NCI-H2107 (cell line): ENCODE measurements around the gene UST.

ENCODE experiments used
- DNase-seq: peaks from one replicate; lab custom pipeline; 2025; lab: John Stamatoyannopoulos, UW

The UST gene

DNA sequence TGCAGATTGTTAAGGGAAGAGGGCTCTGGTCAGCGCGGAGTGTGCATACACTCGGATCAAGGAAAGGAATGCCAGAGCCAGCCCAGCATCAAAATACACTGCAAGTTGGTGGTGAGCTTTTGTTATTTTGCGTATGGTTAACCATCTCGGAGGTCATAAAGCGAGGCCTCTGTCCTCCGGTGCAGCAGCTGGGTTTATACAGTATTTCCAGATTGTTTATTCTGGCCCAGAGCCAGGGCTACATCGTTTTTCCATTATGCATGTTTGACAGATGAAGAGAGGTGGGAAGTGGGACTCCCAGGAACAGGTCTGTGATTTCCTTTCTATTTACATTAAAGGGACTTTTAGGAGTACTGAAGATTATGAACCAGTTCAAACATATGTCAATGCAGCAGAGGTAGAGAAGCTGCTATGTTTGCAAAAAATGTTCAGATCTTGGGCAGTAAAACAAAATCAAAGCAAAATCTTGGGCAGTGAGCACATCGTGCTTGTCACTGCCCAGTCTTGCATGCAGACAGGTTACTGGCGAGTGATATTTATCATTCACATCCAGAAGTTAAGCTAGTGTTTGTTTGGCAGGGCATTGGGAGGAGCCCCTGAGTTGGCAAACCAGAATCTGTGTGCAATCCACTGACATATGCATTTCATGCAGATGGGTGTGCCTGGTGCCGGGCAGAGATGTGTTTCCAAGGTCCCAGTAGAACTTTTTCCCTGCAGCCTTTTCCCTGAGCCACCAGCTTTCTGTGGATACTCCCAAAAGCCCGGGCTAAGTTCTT lies 314.3 kb downstream of the UST start:
- DNase-seq, result no peak

DNA sequence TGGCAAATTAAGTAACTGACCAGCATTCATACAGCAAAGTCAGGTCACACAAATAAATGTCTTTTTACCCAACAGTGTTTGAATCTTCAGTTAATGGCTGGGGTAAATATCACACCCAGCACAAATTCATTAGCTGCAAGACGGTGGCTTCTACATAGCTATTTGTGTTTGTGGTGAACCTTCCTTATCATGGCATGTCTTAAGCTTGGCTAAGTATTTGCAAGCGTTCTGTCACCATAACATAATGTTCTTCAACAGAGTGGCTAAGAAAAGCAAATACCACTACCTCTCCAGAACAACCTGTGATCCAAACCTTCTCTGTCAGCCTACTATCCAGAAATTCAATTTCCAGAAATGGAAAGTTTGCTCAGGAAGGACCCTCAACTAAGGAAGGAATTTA lies 315.1 kb downstream of the UST start:
- no peak for DNase-seq

GRCh38 chr6:149062653-149063348 lies 316.0 kb downstream of the UST start:
- no peak for DNase-seq

DNA sequence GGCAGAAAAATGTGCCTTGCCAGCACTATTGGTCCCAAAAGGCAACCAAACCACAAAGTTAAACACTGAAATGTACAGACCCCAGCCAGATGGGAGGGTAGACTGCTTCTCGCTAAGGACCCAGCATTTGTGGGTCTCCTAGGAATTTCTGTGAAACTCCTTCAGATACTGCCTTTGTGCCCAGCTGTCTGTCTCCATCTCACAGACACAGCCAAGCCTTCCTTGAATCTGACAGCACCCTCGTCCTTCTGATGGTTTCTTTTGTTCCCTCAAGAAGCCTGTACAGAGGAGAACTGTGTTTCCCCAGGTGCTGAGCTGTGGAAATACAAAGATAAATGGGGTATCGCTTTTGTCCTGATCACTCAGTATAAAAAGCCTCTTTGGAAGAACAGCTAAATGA lies 316.6 kb downstream of the UST start:
- DNase-seq, result no peak

DNA sequence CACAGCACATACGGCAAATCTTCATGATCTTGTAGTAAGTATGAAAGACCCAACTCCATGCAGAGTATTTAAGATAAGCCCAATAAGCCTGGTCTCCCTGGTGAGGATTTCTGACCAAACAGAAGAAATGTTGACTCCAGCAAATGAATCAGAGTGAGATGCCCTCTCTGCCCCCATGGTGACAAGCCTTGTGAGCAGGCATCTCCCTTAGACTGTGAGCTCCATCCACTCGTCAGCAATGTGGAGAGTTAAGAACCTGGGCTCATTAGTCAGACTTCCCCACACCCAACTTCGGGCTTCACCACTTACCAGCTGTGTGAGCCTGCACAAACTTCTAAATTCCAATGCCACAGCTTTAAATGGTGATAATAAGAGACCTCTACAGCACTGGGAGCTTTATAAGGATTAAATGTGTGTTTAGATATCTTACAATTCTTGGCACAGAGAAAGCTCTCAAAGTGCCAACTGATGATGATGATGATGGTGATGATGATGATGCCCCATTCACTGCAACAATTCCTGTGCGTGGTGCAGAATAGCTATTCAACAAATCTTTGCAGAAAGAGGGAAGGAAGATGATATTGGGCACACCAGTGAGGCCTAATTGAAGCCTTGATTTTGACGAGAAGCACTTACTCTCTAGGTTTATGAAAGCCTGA lies 317.3 kb downstream of the UST start:
- DNase-seq, result no peak

DNA sequence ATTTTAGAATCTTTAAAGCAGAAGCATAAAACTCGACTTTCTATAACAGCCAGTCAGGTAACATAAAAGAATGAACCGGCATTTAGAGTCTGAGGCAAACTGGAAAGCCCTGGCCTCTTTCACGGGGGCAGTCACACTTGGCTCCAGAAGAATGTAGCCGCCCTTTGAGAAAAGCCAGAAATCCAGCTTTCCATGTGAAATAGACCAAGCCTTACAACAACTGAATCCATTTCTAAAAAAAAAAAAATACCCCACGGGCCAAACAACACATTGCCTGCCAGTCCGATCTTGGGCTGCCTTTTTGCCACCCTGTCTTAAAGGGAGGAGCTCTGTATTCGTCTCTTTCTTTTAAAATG lies 317.8 kb downstream of the UST start:
- no peak for DNase-seq

GRCh38 chr6:149065121-149065520 lies 318.3 kb downstream of the UST start:
- DNase-seq, result no peak

DNA sequence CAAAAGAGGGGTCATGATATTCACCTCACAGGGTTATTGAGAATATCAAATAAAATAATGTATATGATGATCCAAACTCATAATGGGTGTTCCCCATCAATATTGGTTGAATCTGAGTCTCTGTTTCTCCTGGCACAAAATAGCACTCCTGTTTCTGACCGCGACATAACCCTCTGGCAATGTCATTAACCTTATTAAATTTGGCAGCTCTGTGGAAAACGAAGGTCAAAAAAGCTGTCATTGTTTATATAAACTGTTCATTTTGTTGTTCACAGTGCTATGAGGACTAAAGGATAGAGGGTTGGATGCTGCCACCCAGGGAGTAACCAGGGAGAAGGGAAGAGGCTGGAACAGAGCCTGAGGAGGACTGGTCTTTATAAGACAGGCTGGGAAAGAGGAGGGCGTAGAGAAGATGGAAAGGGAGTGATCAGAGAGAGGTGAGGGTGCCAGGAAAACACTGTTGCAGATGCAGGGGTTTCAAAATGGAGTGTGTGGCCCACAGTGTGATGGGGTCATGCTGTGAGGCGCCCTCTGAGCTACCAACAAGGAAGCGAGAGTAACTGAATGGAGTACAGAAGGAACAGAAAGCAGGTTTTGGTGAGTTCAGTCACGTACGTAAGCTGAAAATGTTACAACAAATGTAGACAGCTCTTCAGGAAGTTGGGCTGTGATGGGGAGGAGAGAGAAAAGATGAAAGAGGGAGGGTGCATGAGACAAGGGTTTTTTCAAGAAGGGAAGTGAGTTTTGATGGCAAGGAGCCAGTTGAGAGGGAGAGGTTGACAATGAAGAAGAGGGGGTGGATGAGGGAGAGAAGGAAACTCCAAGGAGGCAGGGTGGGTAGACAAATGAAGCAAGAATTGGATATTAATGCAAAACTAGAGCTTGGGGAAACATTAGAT lies 319.1 kb downstream of the UST start:
- no peak for DNase-seq

- DNase-seq, result no peak
These were observed 325.2 kb downstream of the UST start for GRCh38 chr6:149071997-149072396.

GRCh38 chr6:149074832-149075258 lies 328.0 kb downstream of the UST start:
- no peak for DNase-seq

DNA sequence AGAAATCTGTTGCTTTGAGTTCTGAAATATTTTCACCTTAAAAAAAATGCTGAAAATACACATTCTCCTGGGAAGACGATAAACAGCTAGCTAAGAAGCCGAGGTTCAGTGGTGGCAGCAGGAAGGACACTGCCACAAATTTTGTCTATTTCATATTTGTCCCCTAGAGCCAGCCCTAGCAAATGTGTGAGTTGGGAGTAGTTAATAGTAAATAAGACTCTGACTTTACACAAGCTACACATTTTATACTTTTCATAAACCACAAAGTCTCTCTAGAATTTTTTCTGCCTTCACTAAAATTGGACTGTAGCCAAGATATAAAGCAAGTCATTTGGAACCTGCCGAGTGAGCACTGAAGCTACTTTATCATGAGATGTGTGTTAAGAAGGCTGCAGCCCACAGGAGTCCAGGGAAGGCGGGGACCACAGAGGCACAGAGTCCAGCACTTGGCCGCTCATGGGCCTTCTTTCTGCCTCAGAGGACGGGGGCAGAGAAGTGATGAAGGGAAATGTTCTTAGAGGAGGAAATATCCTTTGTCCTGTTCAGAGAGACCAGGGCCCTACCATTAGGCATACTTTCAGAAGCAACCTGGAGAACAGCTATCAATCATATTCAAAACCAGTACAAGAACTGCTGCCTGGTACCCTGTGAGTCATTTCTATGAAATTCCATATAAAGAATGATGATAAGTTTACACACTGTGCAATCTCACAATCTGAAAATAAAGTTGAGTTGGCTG lies 329.0 kb downstream of the UST start:
- DNase-seq, result no peak

DNA sequence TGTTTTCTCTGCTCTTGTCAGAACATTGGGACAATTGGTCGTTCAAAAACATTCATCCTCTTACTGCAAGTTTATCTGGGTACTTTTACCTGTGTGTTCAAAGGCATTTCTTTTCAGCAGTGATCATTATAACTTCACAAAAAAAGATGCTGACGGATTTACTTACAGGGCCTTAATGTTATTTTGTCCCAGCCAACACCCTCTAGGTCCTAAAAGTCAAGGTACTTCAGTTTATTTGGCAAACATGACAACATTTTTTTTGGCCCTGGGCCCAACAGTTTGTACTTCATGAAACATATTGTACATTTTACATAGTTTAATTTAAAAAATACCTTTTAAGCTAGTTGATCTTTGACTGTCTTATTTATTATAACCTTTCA lies 329.5 kb downstream of the UST start:
- DNase-seq, result no peak

- DNase-seq, result no peak
These were observed 330.4 kb downstream of the UST start for GRCh38 chr6:149077208-149077607.

DNA sequence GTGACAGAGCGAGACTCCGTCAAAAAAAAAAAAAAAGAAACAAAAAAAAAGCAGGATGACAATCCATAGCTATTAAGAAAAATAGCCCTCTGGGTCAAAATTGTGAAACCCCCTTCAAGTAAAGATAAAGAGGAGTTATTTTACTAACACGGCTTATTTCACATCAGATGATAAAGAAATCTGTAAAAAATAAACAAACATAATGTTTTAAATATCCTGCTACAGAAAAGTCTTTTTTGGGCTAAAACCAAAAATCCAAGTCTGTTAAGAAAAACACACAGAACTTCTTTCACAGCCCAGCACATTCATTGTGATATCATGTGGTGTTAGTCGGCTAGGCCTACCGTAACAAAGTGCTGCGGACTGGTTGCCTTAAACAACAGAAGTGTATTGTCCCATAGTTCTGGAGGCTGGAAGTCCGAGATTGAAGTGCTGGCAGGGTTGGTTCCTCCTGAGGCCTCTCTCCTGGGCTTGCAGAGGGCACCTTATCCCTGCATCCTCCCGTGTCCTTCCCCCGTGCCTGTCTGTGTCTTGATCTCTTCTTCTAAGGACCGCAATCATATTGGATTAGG lies 331.5 kb downstream of the UST start:
- no peak for DNase-seq

- DNase-seq, result no peak
These were observed 332.6 kb downstream of the UST start for GRCh38 chr6:149079456-149079855.

GRCh38 chr6:149079911-149080491 lies 333.2 kb downstream of the UST start:
- no peak for DNase-seq

DNA sequence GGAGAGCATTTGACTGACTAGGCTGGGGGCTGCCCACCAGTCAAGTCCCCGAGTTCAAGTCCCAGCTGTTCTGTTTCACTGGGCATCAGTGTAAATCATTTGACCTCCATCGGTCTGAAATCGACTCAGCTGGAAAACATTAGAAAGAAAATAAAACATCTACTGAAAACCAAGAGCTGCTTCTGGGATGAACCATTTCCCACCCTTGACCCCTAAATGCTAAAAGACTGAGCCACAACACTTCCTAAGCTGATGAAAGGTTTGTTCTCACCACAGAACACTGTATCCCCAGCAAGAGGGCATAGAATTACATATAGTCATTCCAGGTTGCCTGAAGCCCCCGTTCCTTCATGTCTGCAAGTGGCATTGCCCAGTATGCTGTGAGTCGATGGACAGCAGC lies 333.7 kb downstream of the UST start:
- DNase-seq, result no peak

DNA sequence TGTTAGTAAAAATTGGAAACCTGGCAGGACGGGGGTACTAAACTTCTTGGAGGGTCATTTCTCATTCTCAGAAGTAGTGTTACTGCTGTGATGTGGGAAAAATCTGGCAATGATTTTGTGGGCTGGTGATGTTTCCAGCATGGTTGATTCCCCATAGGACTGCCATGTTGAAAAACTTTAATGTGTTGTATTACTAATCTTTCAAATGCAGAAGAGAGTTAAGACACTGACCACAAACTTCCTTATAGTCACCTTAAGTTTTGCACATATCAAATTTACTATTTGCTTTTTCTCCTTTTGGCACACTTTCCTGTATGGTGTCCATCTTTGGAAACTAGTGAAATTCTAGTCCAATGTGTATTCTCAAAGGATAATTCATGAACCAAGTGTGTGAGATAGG lies 334.5 kb downstream of the UST start:
- no peak for DNase-seq

DNA sequence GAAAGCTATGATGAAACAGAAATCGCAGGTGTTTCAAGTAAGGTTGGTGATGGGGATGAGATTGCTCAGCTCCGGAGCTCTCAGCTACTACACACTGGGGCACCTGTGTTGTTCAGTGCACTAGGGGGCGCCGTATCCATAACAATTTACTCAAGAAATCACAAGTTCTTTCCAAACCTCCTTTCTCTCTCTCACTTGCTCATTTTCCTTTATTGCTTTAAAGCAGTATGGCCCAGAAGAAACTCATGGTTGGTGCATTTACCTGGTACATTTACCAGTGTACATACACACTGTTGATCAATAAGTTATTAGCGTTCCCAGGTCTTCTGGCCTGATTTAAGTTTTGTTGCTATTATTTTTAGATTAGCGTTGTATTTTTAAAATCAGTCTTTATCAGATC lies 335.5 kb downstream of the UST start:
- DNase-seq, result peak; percentile 13

DNA sequence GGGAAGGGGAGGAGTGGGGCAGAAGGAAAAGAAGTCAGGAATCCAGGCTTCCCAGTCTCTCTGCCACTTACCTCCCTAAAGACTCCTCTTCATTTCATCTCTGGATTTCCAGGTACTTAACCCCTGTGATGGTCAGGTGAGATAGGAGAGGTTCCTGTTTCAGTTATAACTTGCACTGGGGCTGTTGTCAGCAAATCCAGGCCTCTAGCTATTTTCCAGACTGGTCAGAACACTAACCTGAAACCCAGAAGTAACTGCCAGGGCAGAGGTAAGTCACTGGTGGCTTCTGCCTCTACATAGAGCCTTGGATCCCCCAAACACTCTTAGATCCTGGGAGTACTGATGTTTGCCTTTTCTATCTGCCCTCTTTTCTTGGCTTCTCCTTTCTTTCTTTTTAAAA lies 337.2 kb downstream of the UST start:
- no peak for DNase-seq
